SH-SY5Y (cell line): ENCODE results near the gene TDRD9.

Experiments used
- GATA2 ChIP-seq: IDR thresholded peaks from 2 replicates; pipeline ENCODE4 v1.6.1; 2011; ENCODE audit warnings: mild to moderate bottlenecking, low read depth, low read length
- GATA3 ChIP-seq: IDR thresholded peaks from 2 replicates; pipeline ENCODE4 v1.6.1; 2011; ENCODE audit warnings: low read depth, mild to moderate bottlenecking, low read length, moderate library complexity

DNA sequence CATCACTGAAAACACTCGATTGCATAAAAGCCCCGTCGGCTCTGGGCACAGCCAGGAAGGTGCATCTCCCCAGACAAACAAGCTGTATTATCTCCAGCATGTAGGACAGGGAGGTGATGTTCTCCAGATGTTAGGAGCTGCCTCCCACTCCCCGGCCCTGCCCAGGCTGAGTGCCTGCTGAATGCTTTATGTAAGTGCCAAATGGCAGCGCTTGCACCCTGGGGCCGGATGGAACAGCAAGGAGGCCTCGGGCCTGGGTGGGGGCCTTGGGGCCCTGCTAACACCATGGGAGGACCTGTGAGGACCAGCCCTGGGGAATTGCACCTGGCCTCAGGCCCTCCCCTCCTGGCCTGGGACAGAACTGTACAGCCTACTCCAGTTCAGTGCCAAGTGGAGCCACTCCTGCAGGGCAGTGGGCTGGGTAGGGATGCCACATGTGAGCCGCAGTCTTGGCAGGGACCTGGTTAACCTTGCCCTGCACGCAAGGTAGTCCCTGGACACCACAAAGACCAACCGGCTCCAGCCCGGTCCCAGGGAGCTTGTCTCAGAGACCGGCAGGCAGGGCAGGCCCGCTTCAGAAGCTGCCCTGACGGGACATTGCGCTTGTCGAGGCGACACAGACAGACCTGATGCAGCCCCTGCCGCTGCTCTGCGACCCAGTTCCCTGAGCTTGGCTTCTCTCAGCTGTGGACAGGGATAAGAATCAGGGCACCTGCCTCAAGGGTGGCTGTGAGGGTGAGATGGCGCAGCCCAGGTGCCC lies 45.6 kb upstream of the TDRD9 start:
- TF ChIP-seq GATA3, result no peak
- TF ChIP-seq GATA2, result peak; percentile 56
